ENCODE data around the gene CDC42SE2.

GRCh38 chr5:131433109-131433508 lies 169.3 kb downstream of the CDC42SE2 start:
- TF ChIP-seq CTCF (IDR thresholded peaks at IDR 0.05) (no peak), POLR2A (IDR thresholded peaks at IDR 0.05) (no peak)

All from right lobe of liver (tissue), 4 donors.